H9 (cell line): ENCODE data around the gene SOD1. TPM values are rescaled to one million over a fixed set of nuclear protein-coding genes. Genes with fewer than 3 reads are reported as not detected.

ENCODE experiments used
- DNase-seq: peaks from one replicate; pipeline ENCODE4 v3.0.0-alpha.2; 2017
- H2AFZ ChIP-seq: one replicate; pipeline ENCODE4 v1.6.1; 2013; ENCODE audit warnings: mild to moderate bottlenecking, low read length, control low read depth, moderate library complexity
- H2AK5ac ChIP-seq: 2 replicates; pipeline ENCODE4 v1.6.1; 2013; ENCODE audit warnings: low read length, control low read depth, mixed read lengths; ENCODE audit not compliant: insufficient read length
- H2BK120ac ChIP-seq: one replicate; pipeline ENCODE4 v1.6.1; 2013; ENCODE audit warnings: low read depth, mild to moderate bottlenecking, low read length, control low read depth, inconsistent platforms; ENCODE audit not compliant: poor library complexity, severe bottlenecking
- H2BK12ac ChIP-seq: 2 replicates; pipeline ENCODE4 v1.6.1; 2013; ENCODE audit warnings: low read length, control low read depth, mixed read lengths, low read depth; ENCODE audit not compliant: insufficient read length
- H2BK15ac ChIP-seq: 2 replicates; pipeline ENCODE4 v1.6.1; 2013; ENCODE audit warnings: low read depth, low read length, control low read depth
- H2BK20ac ChIP-seq: one replicate; pipeline ENCODE4 v1.6.1; 2013; ENCODE audit warnings: low read depth, mild to moderate bottlenecking, low read length, control low read depth, inconsistent platforms; ENCODE audit not compliant: poor library complexity, severe bottlenecking
- H2BK5ac ChIP-seq: 2 replicates; pipeline ENCODE4 v1.6.1; 2013; ENCODE audit warnings: low read length, control low read depth, mixed read lengths; ENCODE audit not compliant: insufficient read length
- H3K14ac ChIP-seq: 2 replicates; pipeline ENCODE4 v1.6.1; 2013; ENCODE audit warnings: low read length, control low read depth; ENCODE audit not compliant: insufficient read depth
- H3K18ac ChIP-seq: 2 replicates; pipeline ENCODE4 v1.6.1; 2013; ENCODE audit warnings: low read depth, mild to moderate bottlenecking, mixed read lengths, low read length, control low read depth; ENCODE audit not compliant: insufficient read length
- H3K23ac ChIP-seq: 2 replicates; pipeline ENCODE4 v1.6.1; 2013; ENCODE audit warnings: low read length, control low read depth, mixed read lengths, low read depth; ENCODE audit not compliant: insufficient read length
- H3K23me2 ChIP-seq: 2 replicates; pipeline ENCODE4 v1.6.1; 2013; ENCODE audit warnings: low read depth, mild to moderate bottlenecking, mixed read lengths, low read length, control low read depth; ENCODE audit not compliant: insufficient read length, poor library complexity, severe bottlenecking
- H3K27ac ChIP-seq: 2 replicates; pipeline ENCODE4 v1.5.1; 2013; ENCODE audit warnings: low read length, control low read depth, mixed read lengths, low read depth; ENCODE audit not compliant: insufficient read length
- H3K27me3 ChIP-seq: 2 replicates; pipeline ENCODE4 v1.6.1; 2013; ENCODE audit warnings: low read length, control low read depth, inconsistent platforms; ENCODE audit not compliant: insufficient read depth
- H3K4ac ChIP-seq: 2 replicates; pipeline ENCODE4 v1.6.1; 2013; ENCODE audit warnings: low read depth, mild to moderate bottlenecking, control low read depth, inconsistent platforms, low read length, moderate library complexity
- H3K4me1 ChIP-seq: 2 replicates; pipeline ENCODE4 v1.6.1; 2013; ENCODE audit warnings: low read length, control low read depth, inconsistent platforms; ENCODE audit not compliant: insufficient read depth
- H3K4me2 ChIP-seq: 2 replicates; pipeline ENCODE4 v1.6.1; 2013; ENCODE audit warnings: low read length, control low read depth, mixed read lengths; ENCODE audit not compliant: insufficient read length, insufficient read depth
- H3K56ac ChIP-seq: 2 replicates; pipeline ENCODE4 v1.6.1; 2013; ENCODE audit warnings: low read depth, mild to moderate bottlenecking, mixed read lengths, low read length, control low read depth; ENCODE audit not compliant: insufficient read length
- H3K79me1 ChIP-seq: 2 replicates; pipeline ENCODE4 v1.6.1; 2013; ENCODE audit warnings: low read depth, mild to moderate bottlenecking, moderate library complexity, low read length, control low read depth, inconsistent platforms; ENCODE audit not compliant: insufficient read depth, poor library complexity, severe bottlenecking
- H3K79me2 ChIP-seq: 2 replicates; pipeline ENCODE4 v1.6.1; 2013; ENCODE audit warnings: low read length, control low read depth, inconsistent platforms; ENCODE audit not compliant: insufficient read depth
- H3K9ac ChIP-seq: 2 replicates; pipeline ENCODE4 v1.6.1; 2013; ENCODE audit warnings: low read length, control low read depth, mixed read lengths; ENCODE audit not compliant: insufficient read length; ENCODE audit errors: extremely low read depth
- H3K9me3 ChIP-seq: one replicate; pipeline ENCODE4 v1.6.1; 2013; ENCODE audit warnings: low read depth, low read length, inconsistent platforms; ENCODE audit not compliant: control insufficient read depth
- H3T11ph ChIP-seq: one replicate; pipeline ENCODE4 v1.6.1; 2013; ENCODE audit warnings: mild to moderate bottlenecking, low read length, control low read depth, inconsistent platforms
- H4K20me1 ChIP-seq: one replicate; pipeline ENCODE4 v1.6.1; 2013; ENCODE audit not compliant: control insufficient read depth, insufficient read length, insufficient read depth
- H4K5ac ChIP-seq: 2 replicates; pipeline ENCODE4 v1.6.1; 2013; ENCODE audit warnings: low read depth, mild to moderate bottlenecking, mixed read lengths, low read length, control low read depth; ENCODE audit not compliant: insufficient read length
- H4K8ac ChIP-seq: replicated peaks from 2 replicates; pipeline ENCODE4 v1.6.1; 2013; ENCODE audit warnings: low read length, control low read depth, mixed read lengths, low read depth; ENCODE audit not compliant: insufficient read length
- H4K91ac ChIP-seq: 2 replicates; pipeline ENCODE4 v1.6.1; 2013; ENCODE audit warnings: low read depth, mild to moderate bottlenecking, moderate library complexity, mixed read lengths, low read length, control low read depth; ENCODE audit not compliant: insufficient read length
- H3K27ac Mint-ChIP-seq, 3 experiments: 2 replicates in 2 of 3; 3 replicates in 1 of 3; pipeline ENCODE4 v1.8.0; 2020 to 2021; ENCODE audit warnings: mixed read lengths in 3 of 3, mild to moderate bottlenecking in 1 of 3, moderate library complexity in 1 of 3
- H3K27me3 Mint-ChIP-seq: 2 replicates; pipeline ENCODE4 v1.8.0; 2021; ENCODE audit warnings: low read depth, mild to moderate bottlenecking, moderate library complexity, mixed read lengths
- H3K36me3 Mint-ChIP-seq, 3 experiments: 2 replicates in 2 of 3; 3 replicates in 1 of 3; pipeline ENCODE4 v1.8.0; 2020 to 2021; ENCODE audit warnings: low read depth in 3 of 3, mixed read lengths in 3 of 3; ENCODE audit not compliant: insufficient read depth in 1 of 3
- H3K4me1 Mint-ChIP-seq, 2 experiments: 2 replicates each; pipeline ENCODE4 v1.8.0; 2020; ENCODE audit warnings: mixed read lengths in 2 of 2
- H3K4me3 Mint-ChIP-seq, 2 experiments: 2 replicates in 1 of 2; 3 replicates in 1 of 2; pipeline ENCODE4 v1.8.0; 2020 to 2021; ENCODE audit warnings: mild to moderate bottlenecking in 2 of 2, mixed read lengths in 2 of 2, moderate library complexity in 1 of 2
- H3K9me3 Mint-ChIP-seq, 2 experiments: 2 replicates in 1 of 2; 3 replicates in 1 of 2; pipeline ENCODE4 v1.8.0; 2020; ENCODE audit warnings: mild to moderate bottlenecking in 2 of 2, mixed read lengths in 2 of 2, moderate library complexity in 1 of 2
- WGBS: extraction: QIAGEN DNeasy Blood & Tissue Kit; methylation state at CpG from one replicate; pipeline ENCODE4 v1.1.7; 2013; ENCODE audit warnings: missing lambda C conversion rate, low lambda C conversion rate, mixed read lengths; ENCODE audit not compliant: insufficient read length; ENCODE audit errors: extremely low coverage; 5-methylcytosine and 5-hydroxymethylcytosine counted together
- long read RNA-seq: library from polyadenylated mRNA; unstranded; transcript quantifications from one replicate; pipeline ENCODE4 v2.0.0, GENCODE V29; 2020
- total RNA-seq: library from RNA; stranded (reverse); gene quantifications from 2 replicates; pipeline ENCODE4 v1.2.1, GENCODE V29; 2021
- TF ChIP-seq, protein P1 (sequence below): fragments of 200-600 bp; sonication (generic); conservative IDR thresholded peaks from 3 replicates; pipeline ENCODE4 v1.8.0; 2021; ENCODE audit warnings: antibody characterized with exemption, mild to moderate bottlenecking

The SOD1 gene
- total RNA-seq: 196 and 201 TPM in 2 replicates
- long read RNA-seq, transcript SOD1-201 (5 exons, 966 nt): major isoform, 157 of 168 reads
- long read RNA-seq, partial matches to known transcripts: 5 of 168 reads
- long read RNA-seq, other reads (novel, unspliced or antisense): 6 of 168 reads

DNA sequence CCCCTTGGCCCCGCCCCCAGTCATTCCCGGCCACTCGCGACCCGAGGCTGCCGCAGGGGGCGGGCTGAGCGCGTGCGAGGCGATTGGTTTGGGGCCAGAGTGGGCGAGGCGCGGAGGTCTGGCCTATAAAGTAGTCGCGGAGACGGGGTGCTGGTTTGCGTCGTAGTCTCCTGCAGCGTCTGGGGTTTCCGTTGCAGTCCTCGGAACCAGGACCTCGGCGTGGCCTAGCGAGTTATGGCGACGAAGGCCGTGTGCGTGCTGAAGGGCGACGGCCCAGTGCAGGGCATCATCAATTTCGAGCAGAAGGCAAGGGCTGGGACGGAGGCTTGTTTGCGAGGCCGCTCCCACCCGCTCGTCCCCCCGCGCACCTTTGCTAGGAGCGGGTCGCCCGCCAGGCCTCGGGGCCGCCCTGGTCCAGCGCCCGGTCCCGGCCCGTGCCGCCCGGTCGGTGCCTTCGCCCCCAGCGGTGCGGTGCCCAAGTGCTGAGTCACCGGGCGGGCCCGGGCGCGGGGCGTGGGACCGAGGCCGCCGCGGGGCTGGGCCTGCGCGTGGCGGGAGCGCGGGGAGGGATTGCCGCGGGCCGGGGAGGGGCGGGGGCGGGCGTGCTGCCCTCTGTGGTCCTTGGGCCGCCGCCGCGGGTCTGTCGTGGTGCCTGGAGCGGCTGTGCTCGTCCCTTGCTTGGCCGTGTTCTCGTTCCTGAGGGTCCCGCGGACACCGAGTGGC is at the start of gene SOD1:
Gene SOD1 (plus strand): TSS at position 158 of the 723 bp plus-strand sequence. CDS start 77 bp downstream, at position 235.
- no peak within 1 kb of the TSS for H2BK15ac ChIP-seq
- no CpG with 5 or more reads among the region's 87 CpGs for WGBS
- H2BK12ac ChIP-seq: no peak within 1 kb of the TSS

More for the DNA sequence above, at the start of gene SOD1:
- no peak within 1 kb of the TSS for H4K8ac ChIP-seq
- no peak within 1 kb of the TSS for H3K23ac ChIP-seq
- H3K23me2 ChIP-seq: peaks cover 4% of the 10 kb centered on the region
- no peak within 1 kb of the TSS for H4K91ac ChIP-seq
- peaks cover 28 to 37% (median 30%) of the 10 kb centered on the region in 3 experiments for H3K36me3 Mint-ChIP-seq
- no peak within 1 kb of the TSS for H2BK120ac ChIP-seq
- peak within 1 kb of the TSS; percentile 97 to 100 for H3K4me3 Mint-ChIP-seq
- H2BK20ac ChIP-seq: no peak within 1 kb of the TSS
- peaks cover 4% of the 10 kb centered on the region for H3K79me1 ChIP-seq
- H3K4me1 Mint-ChIP-seq: peaks cover 27 to 29% of the 10 kb centered on the region in 2 experiments
- H3K9me3 Mint-ChIP-seq: peaks cover 0 to 2% of the 10 kb centered on the region in 2 experiments; a peak in 1 of 5 replicates
- no peaks in the 10 kb centered on the region for H3K4me1 ChIP-seq
- H3K79me2 ChIP-seq: peaks cover 16% of the 10 kb centered on the region; the same call in 1 of the 2 replicates
- H4K20me1 ChIP-seq: no peaks in the 10 kb centered on the region
- H3K4me2 ChIP-seq: peak within 1 kb of the TSS; percentile 79
- no peak within 1 kb of the TSS for H2BK5ac ChIP-seq
- H3K18ac ChIP-seq: peak within 1 kb of the TSS; percentile 53
- no peak within 1 kb of the TSS for H3K27ac ChIP-seq
- H3K14ac ChIP-seq: peak within 1 kb of the TSS; percentile 74
- H3K27ac Mint-ChIP-seq: peak within 1 kb of the TSS; percentile 89 to 99 (median 97); a peak in 6 of 7 replicates
- H3K4ac ChIP-seq: no peak within 1 kb of the TSS
- peak within 1 kb of the TSS; percentile 9 for H2AFZ ChIP-seq
- no peak within 1 kb of the TSS for H3T11ph ChIP-seq
- H3K56ac ChIP-seq: no peak within 1 kb of the TSS
- TF ChIP-seq, protein P1, sequence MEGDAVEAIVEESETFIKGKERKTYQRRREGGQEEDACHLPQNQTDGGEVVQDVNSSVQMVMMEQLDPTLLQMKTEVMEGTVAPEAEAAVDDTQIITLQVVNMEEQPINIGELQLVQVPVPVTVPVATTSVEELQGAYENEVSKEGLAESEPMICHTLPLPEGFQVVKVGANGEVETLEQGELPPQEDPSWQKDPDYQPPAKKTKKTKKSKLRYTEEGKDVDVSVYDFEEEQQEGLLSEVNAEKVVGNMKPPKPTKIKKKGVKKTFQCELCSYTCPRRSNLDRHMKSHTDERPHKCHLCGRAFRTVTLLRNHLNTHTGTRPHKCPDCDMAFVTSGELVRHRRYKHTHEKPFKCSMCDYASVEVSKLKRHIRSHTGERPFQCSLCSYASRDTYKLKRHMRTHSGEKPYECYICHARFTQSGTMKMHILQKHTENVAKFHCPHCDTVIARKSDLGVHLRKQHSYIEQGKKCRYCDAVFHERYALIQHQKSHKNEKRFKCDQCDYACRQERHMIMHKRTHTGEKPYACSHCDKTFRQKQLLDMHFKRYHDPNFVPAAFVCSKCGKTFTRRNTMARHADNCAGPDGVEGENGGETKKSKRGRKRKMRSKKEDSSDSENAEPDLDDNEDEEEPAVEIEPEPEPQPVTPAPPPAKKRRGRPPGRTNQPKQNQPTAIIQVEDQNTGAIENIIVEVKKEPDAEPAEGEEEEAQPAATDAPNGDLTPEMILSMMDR: no peak
- peak; percentile 94 for DNase-seq
- peak within 1 kb of the TSS; percentile 56 for H3K9ac ChIP-seq
- no peaks in the 10 kb centered on the region for H3K9me3 ChIP-seq
- no peak within 1 kb of the TSS for H4K5ac ChIP-seq
- H2AK5ac ChIP-seq: no peak within 1 kb of the TSS
- no peaks in the 10 kb centered on the region for H3K27me3 ChIP-seq
- H3K27me3 Mint-ChIP-seq: peaks cover 2% of the 10 kb centered on the region; the same call in 1 of the 2 replicates
